HK-2 (cell line): ENCODE measurements around the gene PCGF3.
A peak's percentile ranks its signal among the peaks of the same experiment; 100 is the strongest.
"Not testable (repeated sequence)": the region's sequence is repeated elsewhere in the genome, so short reads cannot be mapped to it uniquely, and the experiment has no call there.

Source experiments
- DNase-seq: peaks from one replicate; pipeline ENCODE4 v3.0.0-alpha.2; 2018; ENCODE audit not compliant: unreplicated experiment

The PCGF3 gene

GRCh38 chr4:763191-763810 is 57.7 kb downstream of the PCGF3 start:
- no peak for DNase-seq

GRCh38 chr4:763922-764321 is 58.3 kb downstream of the PCGF3 start:
- no peak for DNase-seq

GRCh38 chr4:764405-765169 is 59.0 kb downstream of the PCGF3 start:
- DNase-seq: no peak

DNA sequence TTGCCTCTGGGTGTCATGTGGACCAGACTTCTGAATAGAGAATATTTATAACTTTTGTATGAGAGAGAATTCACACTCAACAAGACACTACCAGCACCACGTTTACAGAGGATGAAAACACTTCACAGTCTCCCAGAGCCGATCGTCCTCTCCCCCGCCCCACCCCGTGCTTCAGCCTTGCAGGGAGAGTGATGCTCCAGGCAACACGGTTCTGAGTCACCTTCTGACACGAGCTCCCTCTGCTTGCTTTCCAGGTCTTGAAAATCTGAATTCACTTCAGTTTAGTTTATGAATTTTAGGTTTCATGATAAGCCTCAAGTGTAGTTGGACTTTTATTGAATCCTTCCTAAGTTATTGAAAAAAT is 60.5 kb downstream of the PCGF3 start:
- DNase-seq: peak; percentile 54

GRCh38 chr4:766559-767283 is 61.1 kb downstream of the PCGF3 start:
- no peak for DNase-seq

DNA sequence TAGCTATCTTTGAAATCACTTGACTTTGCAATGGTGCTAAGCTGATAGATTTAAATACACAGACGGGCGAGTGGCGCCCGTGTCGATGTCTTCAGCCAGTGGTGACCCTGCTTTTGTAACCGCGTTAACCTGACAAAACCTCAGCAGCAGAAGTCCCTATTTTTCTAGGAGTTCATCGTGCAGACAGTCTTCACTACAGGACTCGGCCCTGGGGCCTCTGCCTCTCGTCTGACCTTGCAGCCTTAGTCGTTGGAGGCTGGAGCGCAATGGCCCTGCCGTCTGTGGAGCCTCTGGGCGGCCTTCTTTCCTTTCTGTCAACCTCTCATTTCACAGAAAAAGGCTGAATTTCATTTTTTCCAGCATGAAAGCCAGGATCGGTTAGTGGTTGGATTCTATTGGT is 62.4 kb downstream of the PCGF3 start:
- DNase-seq: no peak

- DNase-seq: no peak
These were observed 63.4 kb downstream of the PCGF3 start for GRCh38 chr4:768995-769394.

DNA sequence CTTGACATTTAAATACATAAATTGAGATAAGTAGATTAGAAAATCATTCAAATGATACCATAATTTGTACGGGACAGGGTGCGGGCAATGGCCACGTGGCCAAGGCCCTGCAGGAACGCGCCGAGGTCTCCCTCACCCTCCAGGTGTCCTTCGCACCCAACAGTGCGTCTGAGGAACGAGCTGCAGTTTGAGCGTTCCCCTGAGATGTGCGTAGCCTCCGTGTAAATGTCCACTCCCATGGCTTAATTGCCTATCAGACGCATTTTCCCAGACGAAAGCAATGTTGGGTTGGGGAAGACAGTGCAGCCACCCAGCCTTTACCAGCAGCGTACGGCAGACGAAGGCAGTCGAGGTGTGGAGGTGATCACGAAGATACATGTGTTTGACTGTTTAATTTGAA is 63.9 kb downstream of the PCGF3 start:
- no peak for DNase-seq

DNA sequence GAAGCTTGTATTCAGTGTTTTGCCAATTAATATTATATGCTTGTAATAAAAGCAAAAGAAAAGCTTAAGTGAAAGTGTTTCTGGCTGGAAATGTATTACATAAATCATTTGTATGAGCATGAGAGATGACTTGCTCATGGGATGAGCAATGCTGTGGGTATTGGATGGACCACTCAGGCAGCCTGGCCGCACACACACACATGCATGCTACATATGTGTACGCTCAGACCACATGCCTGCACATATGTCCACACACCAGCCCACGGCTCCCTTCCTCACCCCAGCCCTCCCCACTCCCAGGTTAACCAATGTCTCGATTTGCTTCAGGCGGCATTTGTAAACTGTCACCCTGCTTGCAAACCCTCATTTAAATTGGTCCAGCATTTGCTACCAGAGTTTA is 64.4 kb downstream of the PCGF3 start:
- no peak for DNase-seq

- DNase-seq: no peak
These were observed 65.8 kb downstream of the PCGF3 start for GRCh38 chr4:771464-771863.

DNA sequence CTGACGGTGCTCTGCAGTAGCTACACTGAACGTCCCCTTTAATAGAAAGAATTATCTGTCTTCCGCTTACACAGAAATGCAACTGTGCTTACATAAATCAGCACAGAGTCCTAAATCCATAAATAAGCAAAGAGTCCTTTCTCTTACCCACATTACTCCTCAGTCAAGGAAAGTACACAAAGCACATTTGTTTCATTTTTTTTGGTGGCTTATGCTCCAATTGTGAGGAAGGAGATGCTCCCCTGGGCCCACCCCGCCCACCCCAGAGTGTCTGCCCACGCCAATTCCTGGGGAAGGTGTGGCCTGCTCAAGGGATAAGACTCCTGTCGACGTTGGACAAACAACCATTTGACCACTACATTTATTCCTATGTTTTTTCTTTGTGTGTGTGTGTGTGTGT is 66.5 kb downstream of the PCGF3 start:
- DNase-seq: no peak

GRCh38 chr4:772776-773175 is 67.1 kb downstream of the PCGF3 start:
- no peak for DNase-seq

DNA sequence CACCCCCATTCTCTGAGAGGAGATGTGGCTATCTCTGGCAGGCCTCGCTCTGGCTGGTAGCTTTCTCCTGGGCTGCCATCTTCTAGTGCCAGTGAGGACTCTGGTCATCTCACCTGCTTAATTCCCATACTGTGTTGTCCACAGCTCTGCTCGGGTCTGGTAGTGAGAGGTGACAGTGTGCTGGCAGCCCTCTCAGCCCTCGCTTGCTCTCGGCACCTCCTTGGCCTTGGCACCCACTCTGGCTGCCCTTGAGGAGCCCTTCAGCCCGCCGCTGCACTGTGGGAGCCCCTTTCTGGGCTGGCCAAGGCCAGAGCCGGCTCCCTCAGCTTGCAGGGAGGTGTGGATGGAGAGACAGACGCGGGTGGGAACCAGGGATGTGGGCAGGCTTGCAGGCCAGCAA is 67.6 kb downstream of the PCGF3 start:
- DNase-seq: no peak

DNA sequence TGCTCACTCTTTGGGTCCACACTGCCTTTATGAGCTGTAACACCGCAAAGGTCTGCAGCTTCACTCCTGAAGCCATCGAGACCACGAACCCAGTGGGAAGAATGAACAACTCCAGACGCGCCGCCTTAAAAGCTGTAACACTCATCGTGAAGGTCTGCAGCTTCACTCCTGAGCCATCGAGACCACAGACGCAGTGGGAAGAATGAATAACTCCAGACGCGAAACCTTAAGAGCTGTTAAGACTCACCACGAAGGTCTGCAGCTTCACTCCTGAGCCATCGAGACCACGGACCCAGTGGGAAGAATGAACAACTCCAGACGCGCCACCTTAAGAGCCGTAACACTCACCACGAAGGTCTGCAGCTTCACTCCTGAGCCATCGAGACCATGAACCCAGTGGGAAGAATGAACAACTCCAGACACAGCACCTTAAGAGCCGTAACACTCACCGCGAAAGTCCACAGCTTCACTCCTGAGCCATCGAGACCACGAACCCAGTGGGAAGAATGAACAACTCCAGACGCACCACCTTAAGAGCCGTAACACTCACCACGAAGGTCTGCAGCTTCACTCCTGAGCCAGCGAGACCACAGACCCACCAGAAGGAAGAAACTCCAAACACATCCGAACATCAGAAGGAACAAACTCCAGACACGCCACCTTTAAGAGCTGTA is 68.9 kb downstream of the PCGF3 start:
- not testable (repeated sequence) for DNase-seq

GRCh38 chr4:775485-775884 is 69.9 kb downstream of the PCGF3 start:
- DNase-seq: not testable (repeated sequence)

- no peak for DNase-seq
These were observed 71.3 kb downstream of the PCGF3 start for GRCh38 chr4:776743-777441.

DNA sequence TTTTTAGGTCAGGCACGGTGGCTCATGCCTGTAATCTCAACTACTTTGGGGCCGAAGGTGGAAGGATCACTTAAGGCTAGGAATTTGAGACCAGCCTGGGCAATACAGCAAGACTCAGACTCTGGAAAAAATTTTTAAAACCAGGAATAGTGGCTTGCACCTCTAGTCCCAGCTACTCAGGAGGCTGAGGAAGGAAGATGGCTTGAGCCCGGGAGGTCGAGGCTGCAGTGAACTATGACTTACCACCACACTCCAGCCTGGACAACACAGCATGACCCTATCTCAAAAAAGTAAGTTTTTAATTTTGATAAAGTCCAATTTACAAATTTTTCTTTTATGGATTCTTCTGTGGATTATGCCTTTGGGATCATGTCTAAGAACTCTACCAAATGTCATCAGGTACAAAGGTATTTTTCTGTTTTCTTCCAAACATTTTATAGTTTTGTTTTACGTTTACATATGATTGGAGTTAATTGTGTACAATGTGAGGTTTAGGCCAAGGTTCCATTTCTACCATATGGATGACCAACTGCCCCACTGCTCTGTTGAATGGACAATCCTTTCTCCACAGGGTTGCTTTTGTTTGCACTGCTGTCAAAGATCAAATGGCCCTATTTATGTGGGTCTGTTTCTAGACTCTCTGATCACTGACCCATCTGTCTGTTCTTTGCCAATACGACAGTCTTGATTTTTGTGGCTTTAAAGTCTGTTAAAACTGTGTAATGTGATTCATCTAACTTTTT is 72.1 kb downstream of the PCGF3 start:
- DNase-seq: no peak

- no peak for DNase-seq
These were observed 73.9 kb downstream of the PCGF3 start for GRCh38 chr4:779555-779954.

GRCh38 chr4:780255-780654 is 74.6 kb downstream of the PCGF3 start:
- DNase-seq: not testable (repeated sequence)

- DNase-seq: no peak
These were observed 75.3 kb downstream of the PCGF3 start for GRCh38 chr4:780716-781492.
